WTC11 (cell line): ENCODE data around the gene HAUS6. TPM values are rescaled to one million over a fixed set of nuclear protein-coding genes. Genes with fewer than 3 reads are reported as not detected.

Experiments used
- ATAC-seq: fragments of 200-7000 bp; cut with Tn5 transposase; 2 replicates; pipeline ENCODE4 v1.10.0; 2021; ENCODE audit warnings: mild to moderate bottlenecking, moderate library complexity
- CTCF ChIA-PET: fragments of 300-600 bp; sonication (Branson Sonifier 250); formaldehyde crosslinking; loops from one replicate; lab custom pipeline; 2021; ENCODE audit warnings: antibody characterized with exemption; lab: Charles Lee
- POLR2A ChIA-PET: fragments of 350-600 bp; sonication (Branson Sonifier 250); formaldehyde crosslinking; loops from one replicate; lab custom pipeline; 2021; ENCODE audit warnings: antibody characterized with exemption; lab: Charles Lee
- DNase-seq: peaks from one replicate; pipeline ENCODE4 v3.0.0; 2021; ENCODE audit warnings: low spot score
- H3K27ac Mint-ChIP-seq: 2 replicates; pipeline ENCODE4 v1.8.0; 2021; ENCODE audit warnings: mixed read lengths
- H3K27me3 Mint-ChIP-seq: 2 replicates; pipeline ENCODE4 v1.8.0; 2021; ENCODE audit warnings: low read depth, mild to moderate bottlenecking, moderate library complexity, mixed read lengths
- H3K36me3 Mint-ChIP-seq: 2 replicates; pipeline ENCODE4 v1.8.0; 2021; ENCODE audit warnings: mixed read lengths
- H3K4me1 Mint-ChIP-seq: 2 replicates; pipeline ENCODE4 v1.8.0; 2022; ENCODE audit warnings: mixed read lengths
- H3K4me3 Mint-ChIP-seq: 2 replicates; pipeline ENCODE4 v1.8.0; 2021; ENCODE audit warnings: mild to moderate bottlenecking, moderate library complexity, mixed read lengths
- H3K9me3 Mint-ChIP-seq: 2 replicates; pipeline ENCODE4 v1.8.0; 2021; ENCODE audit warnings: mixed read lengths
- CBFB ChIP-seq: sonication (generic); formaldehyde crosslinking; IDR thresholded peaks from 2 replicates; pipeline ENCODE4 v1.8.1; 2022; ENCODE audit warnings: mild to moderate bottlenecking, low read depth, missing genetic modification reagents
- ESRRA ChIP-seq: sonication (generic); formaldehyde crosslinking; IDR thresholded peaks from 2 replicates; pipeline ENCODE4 v1.8.1; 2022; ENCODE audit warnings: mild to moderate bottlenecking, missing genetic modification reagents, borderline replicate concordance
- FOXP1 ChIP-seq: sonication (generic); formaldehyde crosslinking; IDR thresholded peaks from 2 replicates; pipeline ENCODE4 v1.8.0; 2022; ENCODE audit warnings: missing genetic modification reagents, mild to moderate bottlenecking, moderate library complexity, borderline replicate concordance
- GABPB1 ChIP-seq: sonication (generic); formaldehyde crosslinking; IDR thresholded peaks from 2 replicates; pipeline ENCODE4 v1.8.1; 2023; ENCODE audit warnings: mild to moderate bottlenecking, missing genetic modification reagents
- GRHL2 ChIP-seq: fragments of 250-450 bp; sonication (Bioruptor Pico); IDR thresholded peaks from 2 replicates; pipeline ENCODE4 v1.8.0; 2022; ENCODE audit warnings: mild to moderate bottlenecking, moderate library complexity; ENCODE audit not compliant: insufficient replicate concordance, severe bottlenecking
- MYBL2 ChIP-seq: sonication (generic); formaldehyde crosslinking; IDR thresholded peaks from 2 replicates; pipeline ENCODE4 v1.8.1; 2023; ENCODE audit warnings: mild to moderate bottlenecking, moderate library complexity, missing genetic modification reagents
- NFYB ChIP-seq: sonication (generic); formaldehyde crosslinking; conservative IDR thresholded peaks from 2 replicates; pipeline ENCODE4 v1.8.0; 2022; ENCODE audit warnings: low read depth, missing genetic modification reagents
- NR1H2 ChIP-seq: sonication (generic); formaldehyde crosslinking; IDR thresholded peaks from 2 replicates; pipeline ENCODE4 v1.9.0; 2021; ENCODE audit warnings: mild to moderate bottlenecking, moderate library complexity, missing genetic modification reagents
- TCF7 ChIP-seq: sonication (generic); formaldehyde crosslinking; IDR thresholded peaks from 2 replicates; pipeline ENCODE4 v1.8.0; 2022; ENCODE audit warnings: mild to moderate bottlenecking, low read depth, missing genetic modification reagents, moderate library complexity
- TEAD1 ChIP-seq: sonication (generic); formaldehyde crosslinking; IDR thresholded peaks from 2 replicates; pipeline ENCODE4 v1.8.0; 2022; ENCODE audit warnings: mild to moderate bottlenecking, missing genetic modification reagents
- ZBTB21 ChIP-seq: sonication (generic); formaldehyde crosslinking; IDR thresholded peaks from 2 replicates; pipeline ENCODE4 v1.8.1; 2023; ENCODE audit warnings: mild to moderate bottlenecking, missing genetic modification reagents, borderline replicate concordance
- ZNF263 ChIP-seq: sonication (generic); formaldehyde crosslinking; IDR thresholded peaks from 2 replicates; pipeline ENCODE4 v1.8.1; 2022; ENCODE audit warnings: low read depth, mild to moderate bottlenecking, moderate library complexity, missing genetic modification reagents
- ZNF416 ChIP-seq: fragments of 250-450 bp; sonication (Bioruptor Pico); IDR thresholded peaks from 2 replicates; pipeline ENCODE4 v1.9.0; 2021; ENCODE audit warnings: mild to moderate bottlenecking, inconsistent platforms
- ZNF423 ChIP-seq: fragments of 250-450 bp; sonication (Bioruptor Pico); IDR thresholded peaks from 2 replicates; pipeline ENCODE4 v2.1.2; 2022; ENCODE audit warnings: mild to moderate bottlenecking, moderate library complexity
- total RNA-seq: library from RNA; stranded (reverse); gene quantifications from 3 replicates; pipeline ENCODE4 v1.2.3, GENCODE V29; 2021
- TF ChIP-seq, protein P1 (sequence below): sonication (generic); formaldehyde crosslinking; IDR thresholded peaks from 2 replicates; pipeline ENCODE4 v1.8.1; 2023; ENCODE audit warnings: mild to moderate bottlenecking, missing genetic modification reagents, borderline replicate concordance
- TF ChIP-seq, protein P2 (sequence below): fragments of 250-450 bp; sonication (Bioruptor Pico); IDR thresholded peaks from 2 replicates; pipeline ENCODE4 v1.9.0; 2021; ENCODE audit warnings: mild to moderate bottlenecking, borderline replicate concordance
- TF ChIP-seq, protein P3 (sequence below): sonication (generic); formaldehyde crosslinking; IDR thresholded peaks from 2 replicates; pipeline ENCODE4 v1.8.0; 2022; ENCODE audit warnings: mild to moderate bottlenecking, missing genetic modification reagents
- TF ChIP-seq, protein P4 (sequence below): sonication (generic); formaldehyde crosslinking; IDR thresholded peaks from 2 replicates; pipeline ENCODE4 v1.8.1; 2022; ENCODE audit warnings: mild to moderate bottlenecking, moderate library complexity, missing genetic modification reagents
- TF ChIP-seq, protein P5 (sequence below): fragments of 250-450 bp; sonication (Bioruptor Pico); conservative IDR thresholded peaks from 2 replicates; pipeline ENCODE4 v1.9.0; 2021; ENCODE audit warnings: mild to moderate bottlenecking

The HAUS6 gene
- total RNA-seq, 1 experiment from 2014 or later: 43.3 TPM

DNA sequence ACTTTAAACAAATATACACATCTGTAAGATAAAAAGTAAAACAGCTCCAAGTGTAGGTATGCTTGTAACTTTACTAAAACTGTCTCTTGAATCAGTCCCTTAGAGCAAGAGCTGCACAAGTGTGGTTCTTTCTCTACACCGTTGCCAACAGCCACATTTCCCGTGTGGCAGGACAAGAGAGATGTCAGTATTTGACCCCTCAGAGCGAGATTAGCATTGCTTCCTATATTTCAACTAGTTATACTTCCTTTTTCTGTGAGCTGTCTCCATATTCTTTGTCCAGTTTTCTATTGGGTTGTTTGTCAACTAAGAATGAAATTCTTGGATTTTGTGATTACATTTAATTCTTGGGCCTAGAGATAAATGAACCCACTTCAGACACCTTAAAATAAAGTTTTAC is 16.5 kb upstream of the HAUS6 start:
- no peak for ATAC-seq
- Mint-ChIP-seq H3K27me3 (no peaks in the 10 kb centered on the region), H3K4me3 (no peak overlapping the region), H3K36me3 (peaks cover 71% of the 10 kb centered on the region), H3K27ac (no peak overlapping the region), H3K4me1 (peaks cover 13% of the 10 kb centered on the region), H3K9me3 (no peaks in the 10 kb centered on the region)
- TF ChIP-seq, protein P1, sequence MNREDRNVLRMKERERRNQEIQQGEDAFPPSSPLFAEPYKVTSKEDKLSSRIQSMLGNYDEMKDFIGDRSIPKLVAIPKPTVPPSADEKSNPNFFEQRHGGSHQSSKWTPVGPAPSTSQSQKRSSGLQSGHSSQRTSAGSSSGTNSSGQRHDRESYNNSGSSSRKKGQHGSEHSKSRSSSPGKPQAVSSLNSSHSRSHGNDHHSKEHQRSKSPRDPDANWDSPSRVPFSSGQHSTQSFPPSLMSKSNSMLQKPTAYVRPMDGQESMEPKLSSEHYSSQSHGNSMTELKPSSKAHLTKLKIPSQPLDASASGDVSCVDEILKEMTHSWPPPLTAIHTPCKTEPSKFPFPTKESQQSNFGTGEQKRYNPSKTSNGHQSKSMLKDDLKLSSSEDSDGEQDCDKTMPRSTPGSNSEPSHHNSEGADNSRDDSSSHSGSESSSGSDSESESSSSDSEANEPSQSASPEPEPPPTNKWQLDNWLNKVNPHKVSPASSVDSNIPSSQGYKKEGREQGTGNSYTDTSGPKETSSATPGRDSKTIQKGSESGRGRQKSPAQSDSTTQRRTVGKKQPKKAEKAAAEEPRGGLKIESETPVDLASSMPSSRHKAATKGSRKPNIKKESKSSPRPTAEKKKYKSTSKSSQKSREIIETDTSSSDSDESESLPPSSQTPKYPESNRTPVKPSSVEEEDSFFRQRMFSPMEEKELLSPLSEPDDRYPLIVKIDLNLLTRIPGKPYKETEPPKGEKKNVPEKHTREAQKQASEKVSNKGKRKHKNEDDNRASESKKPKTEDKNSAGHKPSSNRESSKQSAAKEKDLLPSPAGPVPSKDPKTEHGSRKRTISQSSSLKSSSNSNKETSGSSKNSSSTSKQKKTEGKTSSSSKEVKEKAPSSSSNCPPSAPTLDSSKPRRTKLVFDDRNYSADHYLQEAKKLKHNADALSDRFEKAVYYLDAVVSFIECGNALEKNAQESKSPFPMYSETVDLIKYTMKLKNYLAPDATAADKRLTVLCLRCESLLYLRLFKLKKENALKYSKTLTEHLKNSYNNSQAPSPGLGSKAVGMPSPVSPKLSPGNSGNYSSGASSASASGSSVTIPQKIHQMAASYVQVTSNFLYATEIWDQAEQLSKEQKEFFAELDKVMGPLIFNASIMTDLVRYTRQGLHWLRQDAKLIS (CRISPR knock-in tag): no peak
- TF ChIP-seq NFYB (CRISPR knock-in tag): no peak
- TF ChIP-seq ZNF423 (CRISPR knock-in tag): no peak
- no peak for TF ChIP-seq ZNF263 (CRISPR knock-in tag)
- no peak for TF ChIP-seq ZNF416
- no peak for TF ChIP-seq TCF7
- TF ChIP-seq, protein P2, sequence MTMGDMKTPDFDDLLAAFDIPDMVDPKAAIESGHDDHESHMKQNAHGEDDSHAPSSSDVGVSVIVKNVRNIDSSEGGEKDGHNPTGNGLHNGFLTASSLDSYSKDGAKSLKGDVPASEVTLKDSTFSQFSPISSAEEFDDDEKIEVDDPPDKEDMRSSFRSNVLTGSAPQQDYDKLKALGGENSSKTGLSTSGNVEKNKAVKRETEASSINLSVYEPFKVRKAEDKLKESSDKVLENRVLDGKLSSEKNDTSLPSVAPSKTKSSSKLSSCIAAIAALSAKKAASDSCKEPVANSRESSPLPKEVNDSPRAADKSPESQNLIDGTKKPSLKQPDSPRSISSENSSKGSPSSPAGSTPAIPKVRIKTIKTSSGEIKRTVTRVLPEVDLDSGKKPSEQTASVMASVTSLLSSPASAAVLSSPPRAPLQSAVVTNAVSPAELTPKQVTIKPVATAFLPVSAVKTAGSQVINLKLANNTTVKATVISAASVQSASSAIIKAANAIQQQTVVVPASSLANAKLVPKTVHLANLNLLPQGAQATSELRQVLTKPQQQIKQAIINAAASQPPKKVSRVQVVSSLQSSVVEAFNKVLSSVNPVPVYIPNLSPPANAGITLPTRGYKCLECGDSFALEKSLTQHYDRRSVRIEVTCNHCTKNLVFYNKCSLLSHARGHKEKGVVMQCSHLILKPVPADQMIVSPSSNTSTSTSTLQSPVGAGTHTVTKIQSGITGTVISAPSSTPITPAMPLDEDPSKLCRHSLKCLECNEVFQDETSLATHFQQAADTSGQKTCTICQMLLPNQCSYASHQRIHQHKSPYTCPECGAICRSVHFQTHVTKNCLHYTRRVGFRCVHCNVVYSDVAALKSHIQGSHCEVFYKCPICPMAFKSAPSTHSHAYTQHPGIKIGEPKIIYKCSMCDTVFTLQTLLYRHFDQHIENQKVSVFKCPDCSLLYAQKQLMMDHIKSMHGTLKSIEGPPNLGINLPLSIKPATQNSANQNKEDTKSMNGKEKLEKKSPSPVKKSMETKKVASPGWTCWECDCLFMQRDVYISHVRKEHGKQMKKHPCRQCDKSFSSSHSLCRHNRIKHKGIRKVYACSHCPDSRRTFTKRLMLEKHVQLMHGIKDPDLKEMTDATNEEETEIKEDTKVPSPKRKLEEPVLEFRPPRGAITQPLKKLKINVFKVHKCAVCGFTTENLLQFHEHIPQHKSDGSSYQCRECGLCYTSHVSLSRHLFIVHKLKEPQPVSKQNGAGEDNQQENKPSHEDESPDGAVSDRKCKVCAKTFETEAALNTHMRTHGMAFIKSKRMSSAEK (CRISPR knock-in tag): no peak
- no peak for TF ChIP-seq ZBTB21 (CRISPR knock-in tag)
- no peak for TF ChIP-seq MYBL2 (CRISPR knock-in tag)
- no peak for TF ChIP-seq TEAD1 (CRISPR knock-in tag)
- POLR2A ChIA-PET: no interaction called here
- no peak for DNase-seq
- CTCF ChIA-PET: no interaction called here

DNA sequence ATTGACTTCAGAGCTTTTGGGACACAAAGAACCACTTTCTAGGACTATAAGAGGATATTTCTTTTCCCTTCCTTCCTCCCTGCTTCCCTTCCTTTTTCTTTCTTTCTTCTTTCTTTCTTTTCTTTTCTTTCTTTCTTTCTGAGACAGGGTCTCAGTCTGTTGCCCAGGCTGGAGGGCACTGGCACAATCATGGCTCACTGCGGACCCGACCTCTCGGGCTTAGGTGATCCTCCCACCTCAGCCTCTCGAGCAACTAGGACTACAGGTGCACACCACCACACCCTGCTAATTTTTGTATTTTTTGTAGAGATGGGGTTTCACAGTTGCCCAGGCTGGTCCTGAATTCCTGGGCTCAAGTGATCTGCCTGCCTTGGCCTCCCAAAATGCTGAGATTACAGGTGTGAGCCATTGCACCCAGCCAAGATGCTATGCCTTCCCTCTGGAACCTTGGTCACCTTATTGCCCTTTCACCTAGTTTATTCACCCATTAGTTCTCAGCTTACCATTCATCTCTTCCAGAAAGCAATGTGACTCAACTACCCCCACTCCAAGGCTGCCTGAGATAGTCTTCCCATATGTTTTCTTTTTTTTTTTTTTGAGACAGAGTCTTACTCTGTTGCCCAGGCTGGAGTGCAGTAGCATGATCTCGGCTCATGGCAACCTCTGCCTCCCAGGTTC is 14.5 kb upstream of the HAUS6 start:
- H3K9me3 Mint-ChIP-seq: no peaks in the 10 kb centered on the region
- H3K4me3 Mint-ChIP-seq: no peak overlapping the region
- DNase-seq (no peak), ATAC-seq (no peak)
- no peaks in the 10 kb centered on the region for H3K27me3 Mint-ChIP-seq
- H3K4me1 Mint-ChIP-seq: peaks cover 13% of the 10 kb centered on the region
- H3K27ac Mint-ChIP-seq: no peak overlapping the region
- ChIA-PET CTCF (interaction anchor here (0.7 kb wide), 1 partner anchor 17 kb away, joined by 3 read pairs; no protein-coding TSS in a partner anchor), POLR2A (interaction anchor here (0.6 kb wide), 1 partner anchor 696 kb away, joined by 3 read pairs; no protein-coding TSS in a partner anchor)
- no peak for TF ChIP-seq GRHL2 (CRISPR knock-in tag)
- TF ChIP-seq, protein P3, sequence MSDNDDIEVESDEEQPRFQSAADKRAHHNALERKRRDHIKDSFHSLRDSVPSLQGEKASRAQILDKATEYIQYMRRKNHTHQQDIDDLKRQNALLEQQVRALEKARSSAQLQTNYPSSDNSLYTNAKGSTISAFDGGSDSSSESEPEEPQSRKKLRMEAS: no peak
- peaks cover 60% of the 10 kb centered on the region for H3K36me3 Mint-ChIP-seq

DNA sequence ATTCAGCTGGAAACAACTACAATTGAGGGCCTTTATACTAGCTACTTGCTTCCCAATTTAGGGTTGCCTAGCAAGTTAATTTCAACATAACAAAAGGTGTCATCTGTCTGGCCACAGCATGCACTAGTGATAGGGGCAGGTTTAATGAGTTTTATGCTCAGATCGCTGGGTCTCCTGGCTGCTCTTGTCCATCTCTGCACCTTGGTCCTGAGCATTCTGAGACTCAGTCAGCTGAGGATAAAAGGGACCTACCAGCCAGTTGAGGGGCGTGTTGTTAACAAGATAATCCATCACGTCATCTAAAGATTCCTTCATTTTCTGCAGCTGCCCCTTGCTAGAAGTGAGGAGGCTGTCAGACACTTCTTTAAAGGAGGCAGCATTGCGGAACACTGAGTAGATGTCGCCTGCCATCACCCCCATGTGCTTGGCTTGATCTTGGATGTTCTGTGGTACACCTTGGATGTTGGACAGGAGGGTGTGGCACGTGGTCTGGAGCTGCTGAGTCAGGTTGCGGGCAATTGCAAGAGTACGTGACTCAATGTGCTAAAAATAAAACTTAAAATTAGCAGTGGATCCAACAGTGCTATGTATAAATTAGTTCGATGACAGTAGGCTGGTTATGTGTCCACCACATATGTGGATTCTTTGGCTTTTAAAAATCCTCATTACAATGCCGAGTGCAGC is 13.5 kb upstream of the HAUS6 start:
- ChIA-PET POLR2A (interaction anchor here (0.6 to 1.3 kb wide), 2 partner anchors 11 to 697 kb away, joined by 3 read pairs; no protein-coding TSS in a partner anchor), CTCF (no interaction called here)

More for the DNA sequence above, 13.5 kb upstream of the HAUS6 start:
- H3K27me3 Mint-ChIP-seq: no peaks in the 10 kb centered on the region
- H3K9me3 Mint-ChIP-seq: no peaks in the 10 kb centered on the region
- peaks cover 55% of the 10 kb centered on the region for H3K36me3 Mint-ChIP-seq
- H3K27ac Mint-ChIP-seq: no peak overlapping the region
- no peak overlapping the region for H3K4me3 Mint-ChIP-seq
- no peak for DNase-seq
- TF ChIP-seq ESRRA (no peak), FOXP1 (CRISPR knock-in tag) (no peak), GABPB1 (CRISPR knock-in tag) (no peak), CBFB (CRISPR knock-in tag) (no peak), NR1H2 (CRISPR knock-in tag) (no peak), ZNF263 (CRISPR knock-in tag) (no peak), ZBTB21 (CRISPR knock-in tag) (no peak)
- TF ChIP-seq, protein P4, sequence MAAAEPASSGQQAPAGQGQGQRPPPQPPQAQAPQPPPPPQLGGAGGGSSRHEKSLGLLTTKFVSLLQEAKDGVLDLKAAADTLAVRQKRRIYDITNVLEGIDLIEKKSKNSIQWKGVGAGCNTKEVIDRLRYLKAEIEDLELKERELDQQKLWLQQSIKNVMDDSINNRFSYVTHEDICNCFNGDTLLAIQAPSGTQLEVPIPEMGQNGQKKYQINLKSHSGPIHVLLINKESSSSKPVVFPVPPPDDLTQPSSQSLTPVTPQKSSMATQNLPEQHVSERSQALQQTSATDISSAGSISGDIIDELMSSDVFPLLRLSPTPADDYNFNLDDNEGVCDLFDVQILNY: no peak
- TF ChIP-seq, protein P5, sequence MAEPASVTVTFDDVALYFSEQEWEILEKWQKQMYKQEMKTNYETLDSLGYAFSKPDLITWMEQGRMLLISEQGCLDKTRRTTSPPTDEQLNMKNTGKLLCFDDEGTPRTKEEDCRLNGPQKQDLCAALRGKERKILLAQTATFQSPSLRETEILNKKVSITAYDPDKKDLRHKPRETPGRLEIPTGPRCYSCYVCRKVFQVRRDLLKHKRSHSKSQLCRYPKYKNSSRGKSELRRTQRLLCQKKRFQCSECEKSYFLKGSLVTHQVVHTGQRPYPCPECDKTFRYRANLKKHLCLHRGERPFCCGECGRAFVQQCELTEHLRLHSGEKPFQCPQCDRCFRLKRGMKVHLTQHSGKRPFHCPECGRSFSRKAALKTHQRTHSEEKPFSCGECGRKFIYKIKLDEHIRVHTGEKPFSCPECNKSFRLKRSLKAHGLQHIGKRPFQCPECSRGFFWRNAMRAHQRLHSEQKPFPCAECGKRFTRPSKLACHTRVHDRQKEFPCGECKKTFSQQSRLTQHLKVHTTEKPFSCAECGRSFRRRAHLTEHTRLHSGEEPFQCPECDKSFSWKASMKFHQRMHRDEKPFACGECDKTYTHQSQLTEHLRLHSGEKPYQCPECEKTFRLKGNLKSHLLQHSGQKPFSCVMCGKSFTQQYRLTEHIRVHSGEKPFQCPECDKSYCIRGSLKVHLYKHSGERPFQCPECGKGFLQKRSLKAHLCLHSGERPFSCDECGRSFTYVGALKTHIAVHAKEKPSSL (CRISPR knock-in tag): no peak
- peaks cover 13% of the 10 kb centered on the region for H3K4me1 Mint-ChIP-seq
- ATAC-seq: peak; percentile 50
